ENCODE data around the gene CYP2D6.

DNA sequence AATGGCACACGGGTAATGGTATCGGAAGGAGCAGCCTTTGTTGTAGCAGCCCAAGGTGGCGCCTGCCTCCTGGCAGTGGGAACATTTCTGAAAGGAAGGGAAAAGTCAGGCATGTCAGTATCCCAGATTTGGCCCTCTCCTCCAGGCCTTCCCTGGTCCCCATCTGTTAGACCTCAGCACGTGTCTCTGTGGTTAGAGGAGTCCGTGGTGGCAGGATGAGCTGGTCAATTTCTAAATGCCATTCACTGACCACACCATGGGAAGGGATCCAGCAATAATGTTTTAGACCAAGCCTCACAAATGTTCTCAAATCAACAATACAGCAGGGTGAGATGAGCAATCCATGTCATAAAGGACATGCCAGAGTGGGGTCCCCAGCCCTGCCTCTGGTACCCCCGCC is 49.0 kb upstream of the CYP2D6 start:
- TF ChIP-seq CTCF (IDR thresholded peaks at IDR 0.05): no peak
- TF ChIP-seq POLR2A (IDR thresholded peaks at IDR 0.05): no peak

Data from uterus (tissue), 2 donors.